ENCODE measurements around the gene ACAT2. TPM values are rescaled to one million over a fixed set of nuclear protein-coding genes. Genes with fewer than 3 reads are reported as not detected.
"Not testable (repeated sequence)": the region's sequence is repeated elsewhere in the genome, so short reads cannot be mapped to it uniquely, and the experiment has no call there.

The ACAT2 gene
- total RNA-seq, 1 experiment from 2014 or later = 108 TPM

GRCh38 chr6:159805440-159806020 lies 43.7 kb downstream of the ACAT2 start:
- Histone ChIP-seq H3K36me3 (replicated peaks; ENCODE audit: control insufficient read depth, insufficient read depth, low read length) (no peaks in the 10 kb centered on the region), H3K27me3 (ENCODE audit: control insufficient read depth, insufficient read depth, low read length) (no peaks in the 10 kb centered on the region), H3K4me3 (ENCODE audit: insufficient read depth, low read depth, low read length) (no peak overlapping the region)
- DNase-seq = no peak

DNA sequence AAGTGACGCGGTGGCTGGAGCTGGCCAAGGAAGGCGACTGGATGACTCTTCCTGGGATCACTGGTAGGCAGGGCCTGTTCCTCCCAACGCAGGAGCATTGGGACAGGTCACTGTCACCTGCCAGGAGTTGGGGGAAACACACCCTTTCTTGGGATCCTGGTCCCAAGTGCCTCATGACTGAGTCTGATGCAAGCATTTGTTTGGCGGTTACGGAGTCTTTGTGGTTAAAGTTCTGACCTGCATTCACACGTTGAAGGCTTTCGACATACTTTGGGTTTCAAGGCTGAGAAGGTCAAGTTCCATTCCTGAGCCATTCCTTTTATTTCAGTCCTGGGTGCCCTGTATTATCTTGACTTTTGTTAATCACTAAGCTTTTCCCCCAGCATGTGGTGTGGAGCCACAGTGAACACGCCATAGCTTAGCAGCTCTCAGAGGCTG lies 44.2 kb downstream of the ACAT2 start:
- Histone ChIP-seq H3K36me3 (replicated peaks; ENCODE audit: control insufficient read depth, insufficient read depth, low read length) (no peaks in the 10 kb centered on the region), H3K4me3 (ENCODE audit: insufficient read depth, low read depth, low read length) (no peak overlapping the region), H3K27me3 (ENCODE audit: control insufficient read depth, insufficient read depth, low read length) (no peaks in the 10 kb centered on the region)
- no peak for DNase-seq

- Histone ChIP-seq H3K36me3 (replicated peaks; ENCODE audit: control insufficient read depth, insufficient read depth, low read length) (no peaks in the 10 kb centered on the region), H3K27me3 (ENCODE audit: control insufficient read depth, insufficient read depth, low read length) (no peaks in the 10 kb centered on the region), H3K4me3 (ENCODE audit: insufficient read depth, low read depth, low read length) (no peak overlapping the region)
- no peak for DNase-seq
Observed at GRCh38 chr6:159807150-159807858, 45.5 kb downstream of the ACAT2 start.

DNA sequence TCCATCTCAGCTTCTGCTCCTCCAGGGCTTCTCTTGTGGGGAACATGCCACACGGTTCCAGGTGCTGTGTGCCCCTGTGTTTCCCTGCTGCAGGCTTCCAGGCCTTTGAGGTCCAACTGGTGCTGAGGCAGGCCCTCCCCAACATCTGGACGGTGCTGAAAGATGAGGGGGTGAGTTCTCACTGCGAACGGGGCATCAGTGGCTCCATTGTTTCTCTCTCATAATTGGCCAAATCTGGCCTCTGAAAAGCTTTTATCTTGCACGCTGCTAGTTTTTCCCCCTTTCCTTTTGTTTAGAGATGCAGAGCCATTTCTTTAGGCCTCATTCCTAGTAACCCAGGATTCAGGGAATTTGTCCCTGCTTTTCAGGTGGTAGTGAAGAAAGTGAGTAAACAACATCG lies 46.8 kb downstream of the ACAT2 start:
- Histone ChIP-seq H3K36me3 (replicated peaks; ENCODE audit: control insufficient read depth, insufficient read depth, low read length) (no peaks in the 10 kb centered on the region), H3K27me3 (ENCODE audit: control insufficient read depth, insufficient read depth, low read length) (no peaks in the 10 kb centered on the region), H3K4me3 (ENCODE audit: insufficient read depth, low read depth, low read length) (no peak overlapping the region)
- no peak for DNase-seq

DNA sequence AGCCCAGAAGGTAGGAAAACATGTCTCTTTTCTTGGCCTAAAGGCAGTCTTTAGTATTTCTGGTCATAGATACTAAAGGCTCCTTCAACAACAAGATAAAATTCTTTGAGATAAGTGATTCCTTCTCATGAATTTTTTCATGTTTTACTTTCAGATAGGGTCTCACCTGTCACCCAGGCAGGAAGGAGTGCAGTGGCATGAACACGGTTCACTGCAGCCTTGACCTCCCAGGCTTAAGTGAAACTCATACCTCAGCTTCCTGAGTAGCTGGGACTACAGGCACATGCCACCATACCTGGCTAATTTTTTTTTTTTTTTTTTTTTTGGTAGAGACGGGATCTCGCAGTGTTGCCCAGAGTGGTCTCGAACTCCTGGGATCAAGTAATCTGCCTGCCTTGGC lies 47.3 kb downstream of the ACAT2 start:
- Histone ChIP-seq H3K27me3 (ENCODE audit: control insufficient read depth, insufficient read depth, low read length) (no peaks in the 10 kb centered on the region), H3K4me3 (ENCODE audit: insufficient read depth, low read depth, low read length) (no peak overlapping the region), H3K36me3 (replicated peaks; ENCODE audit: control insufficient read depth, insufficient read depth, low read length) (no peaks in the 10 kb centered on the region)
- DNase-seq = no peak

DNA sequence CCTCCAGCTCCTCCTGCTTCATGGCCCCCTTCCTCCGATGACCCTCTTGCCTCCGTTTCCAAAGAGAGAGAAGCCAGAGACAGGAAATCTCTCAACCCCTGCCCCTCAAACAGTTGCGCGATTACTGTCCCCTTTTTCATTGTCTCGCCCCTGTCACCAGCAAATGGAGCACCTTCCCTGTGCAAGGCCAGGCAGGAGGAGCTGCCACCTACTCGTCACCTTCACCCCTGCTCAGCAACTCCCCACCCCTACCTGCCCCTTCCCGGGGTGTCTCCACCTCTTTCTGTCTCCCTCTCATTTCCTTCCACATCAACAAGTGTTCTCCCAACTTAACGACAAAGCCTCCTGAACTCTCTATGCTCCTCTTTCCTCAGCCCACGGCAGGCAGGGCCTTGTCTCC lies 51.9 kb downstream of the ACAT2 start:
- Histone ChIP-seq H3K4me3 (ENCODE audit: insufficient read depth, low read depth, low read length) (no peak overlapping the region), H3K36me3 (replicated peaks; ENCODE audit: control insufficient read depth, insufficient read depth, low read length) (no peaks in the 10 kb centered on the region), H3K27me3 (ENCODE audit: control insufficient read depth, insufficient read depth, low read length) (no peaks in the 10 kb centered on the region; the same call in 1 of the 2 replicates)
- DNase-seq = no peak

DNA sequence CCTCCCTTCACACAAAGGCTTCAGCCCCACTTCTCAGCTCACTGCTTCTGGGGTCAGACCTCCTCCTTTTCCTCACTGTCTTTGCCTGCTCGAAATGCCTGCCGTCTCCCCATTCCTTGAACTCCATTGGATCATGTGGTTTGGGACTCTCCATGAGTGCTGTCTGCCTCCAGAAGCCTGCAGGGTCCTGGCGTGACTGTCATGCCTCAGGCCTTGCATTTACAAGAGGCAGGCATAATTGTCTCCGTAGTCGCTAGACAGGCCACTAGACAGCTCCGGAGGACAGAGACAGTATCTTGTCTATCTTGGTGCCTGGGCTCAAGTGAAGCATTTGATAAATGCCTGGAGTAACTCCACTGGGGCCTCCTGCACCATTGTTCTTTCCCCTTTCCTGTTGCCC lies 53.6 kb downstream of the ACAT2 start:
- no peaks in the 10 kb centered on the region for H3K36me3 ChIP-seq (replicated peaks; ENCODE audit: control insufficient read depth, insufficient read depth, low read length)
- no peak for DNase-seq
- H3K27me3 ChIP-seq (ENCODE audit: control insufficient read depth, insufficient read depth, low read length) = peaks cover 2% of the 10 kb centered on the region; the same call in 1 of the 2 replicates
- no peak overlapping the region for H3K4me3 ChIP-seq (ENCODE audit: insufficient read depth, low read depth, low read length)

DNA sequence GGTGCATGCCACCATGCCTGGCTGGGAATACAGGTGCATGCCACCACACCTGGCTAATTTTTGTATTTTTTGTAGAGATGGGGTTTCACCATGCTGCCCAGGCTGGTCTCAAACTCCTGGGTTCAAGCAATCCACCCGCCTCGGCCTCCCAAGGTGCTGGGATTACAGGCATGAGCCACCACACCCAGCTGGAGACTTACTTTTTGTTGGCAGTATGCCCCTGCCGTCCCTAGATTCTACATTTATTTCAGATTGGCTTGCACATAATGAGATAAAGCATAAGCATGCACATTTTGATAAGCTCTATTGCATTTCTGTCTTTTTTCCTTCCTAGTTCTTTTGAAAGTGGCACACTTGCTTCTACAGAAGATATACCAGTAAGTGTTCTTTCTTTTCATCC lies 54.9 kb downstream of the ACAT2 start:
- H3K27me3 ChIP-seq (ENCODE audit: control insufficient read depth, insufficient read depth, low read length); H3K4me3 ChIP-seq (ENCODE audit: insufficient read depth, low read depth, low read length); H3K36me3 ChIP-seq (replicated peaks; ENCODE audit: control insufficient read depth, insufficient read depth, low read length); DNase-seq: not testable (repeated sequence)

GRCh38 chr6:159817951-159818739 lies 56.3 kb downstream of the ACAT2 start:
- no peak for DNase-seq
- no peak overlapping the region for H3K4me3 ChIP-seq (ENCODE audit: insufficient read depth, low read depth, low read length)
- H3K27me3 ChIP-seq (ENCODE audit: control insufficient read depth, insufficient read depth, low read length) = peaks cover 2% of the 10 kb centered on the region; the same call in 1 of the 2 replicates
- no peaks in the 10 kb centered on the region for H3K36me3 ChIP-seq (replicated peaks; ENCODE audit: control insufficient read depth, insufficient read depth, low read length)

- Histone ChIP-seq H3K4me3 (ENCODE audit: insufficient read depth, low read depth, low read length) (no peak overlapping the region), H3K36me3 (replicated peaks; ENCODE audit: control insufficient read depth, insufficient read depth, low read length) (no peaks in the 10 kb centered on the region), H3K27me3 (ENCODE audit: control insufficient read depth, insufficient read depth, low read length) (peaks cover 2% of the 10 kb centered on the region; the same call in 1 of the 2 replicates)
- no peak for DNase-seq
Observed at GRCh38 chr6:159819098-159819497, 57.3 kb downstream of the ACAT2 start.

DNA sequence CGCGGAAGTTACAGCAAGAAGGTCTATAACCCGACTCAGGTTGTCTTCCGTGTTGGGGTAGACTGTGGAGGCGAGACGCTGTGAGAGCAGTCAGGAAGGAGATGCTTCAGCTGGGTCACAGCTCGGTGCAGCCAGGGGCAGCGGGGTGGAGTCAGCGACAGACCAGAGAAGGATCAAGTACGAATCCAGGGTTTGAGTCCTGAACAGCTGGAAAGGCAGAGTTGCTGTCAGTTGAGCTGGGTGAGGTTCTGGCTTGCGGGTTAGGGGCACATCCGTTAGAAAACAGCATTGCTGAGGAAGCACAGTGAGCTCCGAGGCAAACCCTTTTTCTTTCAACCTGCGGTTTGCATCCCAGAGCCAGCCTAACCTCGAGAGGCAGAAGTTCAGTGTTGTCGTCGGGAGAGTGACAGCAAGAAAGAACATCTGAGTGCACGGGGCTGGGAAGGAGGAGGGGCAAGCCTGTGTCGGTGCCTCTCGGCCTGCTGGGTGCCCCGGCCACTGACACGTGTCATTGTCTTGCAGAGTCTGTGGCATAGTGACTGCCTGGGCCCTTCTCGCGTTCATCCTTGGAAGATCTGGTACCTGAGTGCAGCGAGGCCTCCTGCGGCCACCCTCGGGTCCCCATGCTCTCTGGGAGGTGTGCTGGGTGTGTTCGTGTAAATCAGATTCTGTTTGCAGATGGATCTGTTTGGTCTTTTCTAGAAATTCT lies 58.2 kb downstream of the ACAT2 start:
- Histone ChIP-seq H3K4me3 (ENCODE audit: insufficient read depth, low read depth, low read length) (no peak overlapping the region), H3K27me3 (ENCODE audit: control insufficient read depth, insufficient read depth, low read length) (peaks cover 2% of the 10 kb centered on the region; the same call in 1 of the 2 replicates), H3K36me3 (replicated peaks; ENCODE audit: control insufficient read depth, insufficient read depth, low read length) (no peaks in the 10 kb centered on the region)
- DNase-seq = peak; percentile 77

- H3K36me3 ChIP-seq (replicated peaks; ENCODE audit: control insufficient read depth, insufficient read depth, low read length) = no peaks in the 10 kb centered on the region
- no peak for DNase-seq
- no peak overlapping the region for H3K4me3 ChIP-seq (ENCODE audit: insufficient read depth, low read depth, low read length)
- peaks cover 2% of the 10 kb centered on the region; the same call in 1 of the 2 replicates for H3K27me3 ChIP-seq (ENCODE audit: control insufficient read depth, insufficient read depth, low read length)
Observed at GRCh38 chr6:159821122-159821521, 59.3 kb downstream of the ACAT2 start.

- Histone ChIP-seq H3K27me3 (ENCODE audit: control insufficient read depth, insufficient read depth, low read length) (peaks cover 2% of the 10 kb centered on the region; the same call in 1 of the 2 replicates), H3K36me3 (replicated peaks; ENCODE audit: control insufficient read depth, insufficient read depth, low read length) (no peaks in the 10 kb centered on the region), H3K4me3 (ENCODE audit: insufficient read depth, low read depth, low read length) (no peak overlapping the region)
- DNase-seq = no peak
Observed at GRCh38 chr6:159821726-159822125, 59.9 kb downstream of the ACAT2 start.

DNA sequence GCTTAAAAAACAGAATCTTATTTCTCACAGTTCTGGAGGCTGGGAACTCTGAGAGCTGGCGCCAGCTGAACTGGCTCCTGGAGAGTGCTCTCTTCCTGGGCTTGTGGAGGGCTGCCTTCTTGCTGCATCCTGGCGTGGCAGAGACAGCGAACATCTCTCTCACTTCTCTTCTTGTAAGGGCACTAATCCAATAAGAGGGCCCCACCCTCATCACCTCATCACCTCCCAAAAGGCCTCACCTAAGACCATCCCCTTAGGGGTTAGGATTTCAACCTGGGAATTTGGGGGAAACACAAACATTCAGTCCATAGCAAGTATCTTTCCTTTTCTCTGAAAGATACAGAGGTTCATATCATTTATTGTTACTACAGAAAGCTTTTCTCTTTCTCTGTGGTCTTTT lies 62.1 kb downstream of the ACAT2 start:
- no peaks in the 10 kb centered on the region for H3K36me3 ChIP-seq (replicated peaks; ENCODE audit: control insufficient read depth, insufficient read depth, low read length)
- peaks cover 2% of the 10 kb centered on the region; the same call in 1 of the 2 replicates for H3K27me3 ChIP-seq (ENCODE audit: control insufficient read depth, insufficient read depth, low read length)
- DNase-seq = no peak
- H3K4me3 ChIP-seq (ENCODE audit: insufficient read depth, low read depth, low read length) = no peak overlapping the region

Measured in H7 (cell line).